Osteoblast (primary cell): ENCODE measurements around the gene SPTB. TPM values are rescaled to one million over a fixed set of nuclear protein-coding genes. Genes with fewer than 3 reads are reported as not detected.

Experiments
- DNase-seq: peaks from one replicate; pipeline ENCODE4 v3.0.0; 2011; ENCODE audit warnings: low spot score, mixed read lengths; ENCODE audit not compliant: insufficient read length; ENCODE audit errors: missing footprints
- H2AFZ ChIP-seq: 2 replicates; pipeline ENCODE4 v1.6.0; 2011; ENCODE audit warnings: mild to moderate bottlenecking, low read length
- H3K27ac ChIP-seq: 2 replicates; pipeline ENCODE4 v1.5.1; 2011; ENCODE audit warnings: mild to moderate bottlenecking, low read depth, low read length, moderate library complexity
- H3K27me3 ChIP-seq: 2 replicates; pipeline ENCODE4 v1.6.0; 2012; ENCODE audit warnings: mild to moderate bottlenecking, control low read depth, inconsistent platforms, low read length, moderate library complexity; ENCODE audit not compliant: insufficient read depth
- H3K36me3 ChIP-seq: 2 replicates; pipeline ENCODE4 v1.5.1; 2011; ENCODE audit warnings: mild to moderate bottlenecking, low read length, control low read depth, moderate library complexity; ENCODE audit not compliant: insufficient read depth
- H3K4me1 ChIP-seq: 2 replicates; pipeline ENCODE4 v1.5.1; 2011; ENCODE audit warnings: mild to moderate bottlenecking, low read length, control low read depth, moderate library complexity; ENCODE audit not compliant: insufficient read depth
- H3K4me2 ChIP-seq: 2 replicates; pipeline ENCODE4 v1.6.0; 2011; ENCODE audit warnings: mild to moderate bottlenecking, low read length; ENCODE audit not compliant: insufficient read depth
- H3K4me3 ChIP-seq: fragments of 200-600 bp; sonication (generic); 3 replicates; pipeline ENCODE4 v1.5.1; 2012; ENCODE audit warnings: mild to moderate bottlenecking, low read length, inconsistent platforms; ENCODE audit not compliant: insufficient read depth
- H3K79me2 ChIP-seq: 2 replicates; pipeline ENCODE4 v1.6.0; 2012; ENCODE audit warnings: mild to moderate bottlenecking, low read length, control low read depth, inconsistent platforms; ENCODE audit not compliant: insufficient read depth
- H3K9me3 ChIP-seq: 2 replicates; pipeline ENCODE4 v1.5.1; 2011; ENCODE audit warnings: low read depth, low read length, control low read depth
- H4K20me1 ChIP-seq: 2 replicates; pipeline ENCODE4 v1.6.0; 2012; ENCODE audit warnings: mild to moderate bottlenecking, low read length, control low read depth; ENCODE audit not compliant: insufficient read depth
- total RNA-seq: library from RNA; depleted of rRNA; stranded (reverse); fragments of >200 nt; gene quantifications from 2 replicates; pipeline ENCODE4 v1.2.3, GENCODE V29; 2012
- TF ChIP-seq, protein P1 (sequence below): IDR thresholded peaks from 2 replicates; pipeline ENCODE4 v1.5.1; 2011; ENCODE audit warnings: mild to moderate bottlenecking, low read depth, low read length, moderate library complexity; ENCODE audit errors: extremely low read depth

The SPTB gene
- total RNA-seq, 1 donor, result under 0.01 TPM

- H3K27me3 ChIP-seq, result peaks cover 50% of the 10 kb centered on the region
- no peaks in the 10 kb centered on the region for H3K9me3 ChIP-seq
- TF ChIP-seq, protein P1, sequence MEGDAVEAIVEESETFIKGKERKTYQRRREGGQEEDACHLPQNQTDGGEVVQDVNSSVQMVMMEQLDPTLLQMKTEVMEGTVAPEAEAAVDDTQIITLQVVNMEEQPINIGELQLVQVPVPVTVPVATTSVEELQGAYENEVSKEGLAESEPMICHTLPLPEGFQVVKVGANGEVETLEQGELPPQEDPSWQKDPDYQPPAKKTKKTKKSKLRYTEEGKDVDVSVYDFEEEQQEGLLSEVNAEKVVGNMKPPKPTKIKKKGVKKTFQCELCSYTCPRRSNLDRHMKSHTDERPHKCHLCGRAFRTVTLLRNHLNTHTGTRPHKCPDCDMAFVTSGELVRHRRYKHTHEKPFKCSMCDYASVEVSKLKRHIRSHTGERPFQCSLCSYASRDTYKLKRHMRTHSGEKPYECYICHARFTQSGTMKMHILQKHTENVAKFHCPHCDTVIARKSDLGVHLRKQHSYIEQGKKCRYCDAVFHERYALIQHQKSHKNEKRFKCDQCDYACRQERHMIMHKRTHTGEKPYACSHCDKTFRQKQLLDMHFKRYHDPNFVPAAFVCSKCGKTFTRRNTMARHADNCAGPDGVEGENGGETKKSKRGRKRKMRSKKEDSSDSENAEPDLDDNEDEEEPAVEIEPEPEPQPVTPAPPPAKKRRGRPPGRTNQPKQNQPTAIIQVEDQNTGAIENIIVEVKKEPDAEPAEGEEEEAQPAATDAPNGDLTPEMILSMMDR, result no peak
- H3K27ac ChIP-seq, result no peak overlapping the region
- H4K20me1 ChIP-seq, result no peaks in the 10 kb centered on the region
- DNase-seq, result no peak
- no peaks in the 10 kb centered on the region for H3K79me2 ChIP-seq
- H3K4me3 ChIP-seq, result no peak overlapping the region
- H3K4me2 ChIP-seq, result no peak overlapping the region
- H3K4me1 ChIP-seq, result no peaks in the 10 kb centered on the region
- H3K36me3 ChIP-seq, result no peaks in the 10 kb centered on the region
- H2AFZ ChIP-seq, result no peak overlapping the region
Observed at GRCh38 chr14:64865992-64866391, 13.7 kb downstream of the SPTB start.

GRCh38 chr14:64865109-64865508, 14.6 kb downstream of the SPTB start:
- Histone ChIP-seq H3K9me3 (no peaks in the 10 kb centered on the region), H3K4me2 (no peak overlapping the region), H3K4me3 (no peak overlapping the region), H3K36me3 (no peaks in the 10 kb centered on the region), H3K27me3 (peaks cover 46% of the 10 kb centered on the region), H2AFZ (no peak overlapping the region), H3K79me2 (no peaks in the 10 kb centered on the region), H4K20me1 (no peaks in the 10 kb centered on the region), H3K4me1 (no peaks in the 10 kb centered on the region), H3K27ac (no peak overlapping the region)
- DNase-seq, result no peak
- TF ChIP-seq, protein P1, result no peak

GRCh38 chr14:64864258-64864657, 15.4 kb downstream of the SPTB start:
- Histone ChIP-seq H3K36me3 (no peaks in the 10 kb centered on the region), H3K4me2 (no peak overlapping the region), H3K9me3 (no peaks in the 10 kb centered on the region), H3K4me3 (no peak overlapping the region), H3K4me1 (no peaks in the 10 kb centered on the region), H2AFZ (no peak overlapping the region), H3K27me3 (peaks cover 49% of the 10 kb centered on the region), H3K79me2 (no peaks in the 10 kb centered on the region), H3K27ac (no peak overlapping the region), H4K20me1 (no peaks in the 10 kb centered on the region)
- TF ChIP-seq, protein P1, result no peak
- no peak for DNase-seq

DNA sequence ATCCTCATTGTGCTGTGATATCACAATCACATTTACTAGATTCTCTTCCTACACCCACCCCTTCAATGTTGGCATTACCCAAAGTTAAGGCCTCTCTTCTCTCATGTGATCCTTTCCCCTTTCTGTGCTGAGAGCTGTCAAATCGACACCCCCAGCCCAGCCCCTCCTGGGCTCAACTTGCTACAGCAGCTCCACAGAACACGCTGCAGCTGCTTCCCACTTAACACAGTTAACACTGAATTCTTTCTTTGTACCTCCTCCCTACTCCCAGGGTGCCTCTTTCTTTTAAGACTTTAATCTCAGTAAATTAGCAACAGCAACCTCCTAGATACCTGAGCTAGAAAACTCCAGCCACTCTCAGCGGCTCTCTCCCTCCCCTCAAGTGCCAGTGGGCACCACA, 17.8 kb downstream of the SPTB start:
- Histone ChIP-seq H3K36me3 (no peaks in the 10 kb centered on the region), H3K9me3 (no peaks in the 10 kb centered on the region), H2AFZ (no peak overlapping the region), H3K4me3 (no peak overlapping the region), H3K4me1 (no peaks in the 10 kb centered on the region), H3K79me2 (no peaks in the 10 kb centered on the region), H3K27ac (no peak overlapping the region), H3K4me2 (no peak overlapping the region), H4K20me1 (no peaks in the 10 kb centered on the region), H3K27me3 (peaks cover 62% of the 10 kb centered on the region)
- no peak for DNase-seq
- TF ChIP-seq, protein P1, result no peak
